Thyroid gland (tissue), 4 donors: ENCODE data around the gene EBNA1BP2. TPM values are rescaled to one million over a fixed set of nuclear protein-coding genes. Genes with fewer than 3 reads are reported as not detected.
"Not testable (repeated sequence)": the region's sequence is repeated elsewhere in the genome, so short reads cannot be mapped to it uniquely, and the experiment has no call there.

Source experiments
- DNase-seq, 2 donors: peaks; one replicate each; pipeline ENCODE4 v3.0.0-alpha.2; 2019
- H3K27ac ChIP-seq, 3 donors: fragments of 200-600 bp; sonication (generic); 1 replicate in 2 of 3; 2 replicates in 1 of 3; pipeline ENCODE4 v1.5.1; 2016 to 2019; ENCODE audit warnings: mild to moderate bottlenecking in 1 of 3, moderate library complexity in 1 of 3
- H3K27me3 ChIP-seq: fragments of 200-600 bp; sonication (generic); one replicate; pipeline ENCODE4 v1.5.1; 2019
- H3K36me3 ChIP-seq, 2 donors: fragments of 200-600 bp; sonication (generic); one replicate each; pipeline ENCODE4 v1.5.1; 2016 to 2019
- H3K4me1 ChIP-seq, 2 donors: fragments of 200-600 bp; sonication (generic); one replicate each; pipeline ENCODE4 v1.5.1; 2017 to 2019
- H3K4me3 ChIP-seq, 3 donors: fragments of 200-600 bp; sonication (generic); replicated peaks in 1 of 3; 1 replicate in 2 of 3; 2 replicates in 1 of 3; pipeline ENCODE4 v1.5.1; 2016; ENCODE audit warnings: mild to moderate bottlenecking in 1 of 3
- H3K9me3 ChIP-seq: fragments of 200-600 bp; sonication (generic); one replicate; pipeline ENCODE4 v1.5.1; 2017
- POLR2A ChIP-seq, 2 donors: fragments of 450-650 bp; IDR thresholded peaks; one replicate each; pipeline ENCODE4 v1.6.1; 2017; ENCODE audit warnings: antibody characterized with exemption in 2 of 2, mild to moderate bottlenecking in 2 of 2, moderate library complexity in 1 of 2
- WGBS, 2 donors: methylation state at CpG; one replicate each; pipeline ENCODE4 v1.1.5; 2017; 5-methylcytosine and 5-hydroxymethylcytosine counted together
- intact Hi-C: fragments of 100-400 bp; cut with DNase I; formaldehyde crosslinking; loops from one replicate; pipeline ENCODE4 v1.15.1; 2023
- total RNA-seq, 4 donors: library from RNA; depleted of rRNA; stranded (reverse); fragments of >200 nt; gene quantifications; one replicate each; pipeline ENCODE4 v1.2.3, GENCODE V29; 2016
- TF ChIP-seq, protein P1 (sequence below), 6 experiments: fragments of 200-600 bp in 3 of 6; fragments of 450-650 bp in 3 of 6; sonication (generic) in 3 of 6; IDR thresholded peaks; one replicate each; pipeline ENCODE4 v1.5.1; 2016 to 2019; ENCODE audit warnings: antibody characterized with exemption in 6 of 6, mild to moderate bottlenecking in 2 of 6, inconsistent platforms in 1 of 6, moderate library complexity in 1 of 6

Gene EBNA1BP2
- total RNA-seq, 4 donors from 2014 or later, result 37.1 to 67.6 (median 53.2) TPM

DNA sequence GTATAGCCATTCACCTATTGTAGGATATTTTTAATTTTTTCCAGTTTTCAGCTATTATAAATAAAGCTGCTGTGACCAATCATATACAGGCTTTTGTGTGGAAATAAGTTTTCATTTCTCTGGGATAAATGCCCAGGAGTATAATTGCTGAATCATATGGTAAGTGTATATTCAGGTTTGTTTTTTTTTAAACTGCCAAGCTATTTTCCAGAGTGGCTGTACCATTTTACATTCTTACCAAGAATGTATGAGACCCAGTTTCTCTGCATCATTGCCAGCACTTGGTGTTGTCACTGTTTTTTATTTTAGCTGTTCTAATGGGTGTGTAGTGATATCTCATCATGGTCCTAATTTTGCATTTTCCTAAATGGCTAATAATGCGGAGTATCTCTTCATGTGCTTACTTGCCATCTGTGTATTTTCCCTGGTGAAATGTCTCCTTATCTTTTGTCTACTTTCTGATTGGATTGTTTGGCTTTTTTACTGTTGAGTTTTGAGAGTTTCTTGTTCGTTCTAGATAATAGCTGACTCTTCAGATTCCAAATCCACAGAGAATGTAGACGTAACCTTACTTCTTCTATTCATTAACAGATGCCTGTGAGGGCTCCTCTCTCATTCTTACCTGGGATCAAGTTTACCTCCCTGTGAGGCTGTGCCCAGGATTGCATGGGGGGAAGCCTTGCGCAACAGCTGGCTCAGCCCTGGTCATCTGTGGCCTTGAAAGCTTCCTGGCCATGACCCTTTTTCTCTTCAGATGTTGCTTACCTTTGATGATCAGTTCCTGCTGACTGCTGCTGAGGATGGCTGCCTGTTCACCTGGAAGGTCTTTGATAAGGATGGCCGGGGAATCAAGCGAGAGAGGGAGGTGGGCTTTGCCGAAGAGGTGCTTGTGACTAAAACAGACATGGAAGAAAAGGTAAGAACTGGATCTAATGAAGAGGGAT, 42.7 kb upstream of the EBNA1BP2 start:
- DNase-seq, result no peak
- H3K4me1 ChIP-seq, result no peaks in the 10 kb centered on the region
- 77 to 79% methylated on average over 7 of the region's 7 CpGs for WGBS, 2 donors
- H3K4me3 ChIP-seq, result no peak overlapping the region
- TF ChIP-seq, protein P1, sequence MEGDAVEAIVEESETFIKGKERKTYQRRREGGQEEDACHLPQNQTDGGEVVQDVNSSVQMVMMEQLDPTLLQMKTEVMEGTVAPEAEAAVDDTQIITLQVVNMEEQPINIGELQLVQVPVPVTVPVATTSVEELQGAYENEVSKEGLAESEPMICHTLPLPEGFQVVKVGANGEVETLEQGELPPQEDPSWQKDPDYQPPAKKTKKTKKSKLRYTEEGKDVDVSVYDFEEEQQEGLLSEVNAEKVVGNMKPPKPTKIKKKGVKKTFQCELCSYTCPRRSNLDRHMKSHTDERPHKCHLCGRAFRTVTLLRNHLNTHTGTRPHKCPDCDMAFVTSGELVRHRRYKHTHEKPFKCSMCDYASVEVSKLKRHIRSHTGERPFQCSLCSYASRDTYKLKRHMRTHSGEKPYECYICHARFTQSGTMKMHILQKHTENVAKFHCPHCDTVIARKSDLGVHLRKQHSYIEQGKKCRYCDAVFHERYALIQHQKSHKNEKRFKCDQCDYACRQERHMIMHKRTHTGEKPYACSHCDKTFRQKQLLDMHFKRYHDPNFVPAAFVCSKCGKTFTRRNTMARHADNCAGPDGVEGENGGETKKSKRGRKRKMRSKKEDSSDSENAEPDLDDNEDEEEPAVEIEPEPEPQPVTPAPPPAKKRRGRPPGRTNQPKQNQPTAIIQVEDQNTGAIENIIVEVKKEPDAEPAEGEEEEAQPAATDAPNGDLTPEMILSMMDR (IDR thresholded peaks at IDR 0.05), result no peak
- TF ChIP-seq POLR2A (IDR thresholded peaks at IDR 0.05), result no peak
- intact Hi-C loops, result no loop called here
- H3K9me3 ChIP-seq, result no peaks in the 10 kb centered on the region
- H3K27ac ChIP-seq, result no peak overlapping the region
- H3K27me3 ChIP-seq, result no peaks in the 10 kb centered on the region
- no peaks in the 10 kb centered on the region for H3K36me3 ChIP-seq

DNA sequence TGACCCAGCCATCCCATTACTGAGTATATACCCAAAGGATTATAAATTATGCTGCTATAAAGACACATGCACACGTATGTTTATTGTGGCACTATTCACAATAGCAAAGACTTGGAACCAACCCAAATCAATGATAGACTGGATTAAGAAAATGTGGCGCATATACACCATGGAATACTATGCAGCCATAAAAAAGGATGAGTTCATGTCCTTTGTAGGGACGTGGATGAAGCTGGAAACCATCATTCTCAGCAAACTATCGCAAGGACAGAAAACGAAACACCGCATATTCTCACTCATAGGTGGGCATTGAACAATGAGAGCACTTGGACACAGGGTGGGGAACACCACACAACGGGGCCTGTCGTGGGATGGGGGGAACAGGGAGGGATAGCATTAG, 36.2 kb upstream of the EBNA1BP2 start:
- H3K9me3 ChIP-seq, DNase-seq, H3K27ac ChIP-seq, H3K4me3 ChIP-seq, intact Hi-C loops, H3K36me3 ChIP-seq, H3K27me3 ChIP-seq, H3K4me1 ChIP-seq: not testable (repeated sequence)
- WGBS, 2 donors, result 96 to 98% methylated on average over 8 of the region's 8 CpGs

DNA sequence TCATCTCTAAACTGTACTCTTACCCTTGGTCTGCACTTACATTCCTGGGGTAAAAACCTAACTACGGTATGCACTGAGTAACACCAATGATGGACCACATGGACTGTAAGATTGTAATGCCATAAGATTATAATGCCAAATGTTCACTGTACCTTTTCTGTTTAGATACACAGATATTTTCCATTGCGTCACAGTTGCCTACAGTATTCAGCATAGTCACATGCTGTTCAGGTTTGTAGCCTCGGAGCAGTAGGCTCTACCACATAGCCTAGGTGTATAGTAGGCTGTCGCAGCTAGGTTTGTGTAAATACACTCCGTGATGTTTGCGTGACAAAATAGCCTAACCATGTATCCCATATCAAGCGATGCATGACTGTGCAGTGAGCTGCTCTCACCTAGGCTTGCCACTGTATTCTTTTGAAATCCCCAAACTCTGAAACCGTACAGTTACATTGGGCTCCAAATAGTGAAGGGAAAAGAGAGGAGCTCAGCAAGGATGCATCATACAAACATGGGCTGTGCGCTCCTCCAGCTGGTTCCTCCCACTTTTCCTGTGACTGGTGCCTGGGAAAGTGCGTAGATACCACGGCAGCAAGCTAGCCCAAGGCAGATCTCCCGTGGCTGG, 35.3 kb upstream of the EBNA1BP2 start:
- peak overlapping the region in 2 of 3 donors; percentile 24 to 43 for H3K27ac ChIP-seq
- peaks cover 0 to 6% of the 10 kb centered on the region in 2 donors for H3K4me1 ChIP-seq
- no peaks in the 10 kb centered on the region for H3K9me3 ChIP-seq
- no peaks in the 10 kb centered on the region for H3K36me3 ChIP-seq
- no peak overlapping the region for H3K4me3 ChIP-seq
- WGBS, 2 donors, result 84 to 88% methylated on average over 12 of the region's 12 CpGs
- TF ChIP-seq, protein P1 (IDR thresholded peaks at IDR 0.05), result no peak
- TF ChIP-seq POLR2A (IDR thresholded peaks at IDR 0.05), result no peak
- no peaks in the 10 kb centered on the region for H3K27me3 ChIP-seq
- intact Hi-C loops, result no loop called here
- no peak for DNase-seq

DNA sequence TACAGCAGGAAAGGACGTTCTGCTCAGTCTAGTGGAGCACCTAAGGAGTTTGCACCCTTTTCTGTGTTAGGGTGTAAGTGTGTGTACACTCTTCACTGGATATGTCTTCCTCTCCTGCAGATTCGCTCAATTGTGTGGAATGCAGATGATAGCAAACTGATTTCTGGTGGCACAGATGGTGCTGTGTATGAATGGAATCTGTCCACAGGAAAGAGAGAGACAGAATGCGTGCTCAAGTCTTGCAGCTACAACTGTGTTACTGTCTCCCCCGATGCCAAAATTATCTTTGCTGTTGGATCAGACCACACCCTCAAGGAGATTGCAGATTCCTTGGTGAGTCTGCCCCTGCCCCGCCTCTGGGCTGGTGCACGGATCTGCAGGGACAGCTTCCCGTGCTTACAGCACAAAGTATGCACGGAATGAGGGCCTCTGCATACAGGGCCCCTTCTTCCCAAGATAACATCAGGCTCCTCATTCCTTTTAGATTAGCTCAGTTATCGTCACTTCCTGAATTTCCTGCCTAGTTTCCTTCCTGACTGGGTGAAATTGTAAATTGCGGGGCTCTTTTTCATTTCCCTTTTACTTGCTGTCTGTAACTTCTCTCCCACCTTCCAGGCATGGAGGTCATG, 34.6 kb upstream of the EBNA1BP2 start:
- Histone ChIP-seq H3K4me3 (no peak overlapping the region), H3K27me3 (no peaks in the 10 kb centered on the region), H3K36me3 (no peaks in the 10 kb centered on the region), H3K9me3 (no peaks in the 10 kb centered on the region), H3K4me1 (peaks cover 0 to 6% of the 10 kb centered on the region in 2 donors), H3K27ac (peak overlapping the region in 2 of 3 donors; percentile 24 to 43)
- WGBS, 2 donors, result 30 to 36% methylated on average over 10 of the region's 10 CpGs
- peak in 1 of 2 donors; percentile 16 for DNase-seq
- intact Hi-C loops, result no loop called here
- no peak for TF ChIP-seq POLR2A (IDR thresholded peaks at IDR 0.05)
- TF ChIP-seq, protein P1 (IDR thresholded peaks at IDR 0.05), result no peak

DNA sequence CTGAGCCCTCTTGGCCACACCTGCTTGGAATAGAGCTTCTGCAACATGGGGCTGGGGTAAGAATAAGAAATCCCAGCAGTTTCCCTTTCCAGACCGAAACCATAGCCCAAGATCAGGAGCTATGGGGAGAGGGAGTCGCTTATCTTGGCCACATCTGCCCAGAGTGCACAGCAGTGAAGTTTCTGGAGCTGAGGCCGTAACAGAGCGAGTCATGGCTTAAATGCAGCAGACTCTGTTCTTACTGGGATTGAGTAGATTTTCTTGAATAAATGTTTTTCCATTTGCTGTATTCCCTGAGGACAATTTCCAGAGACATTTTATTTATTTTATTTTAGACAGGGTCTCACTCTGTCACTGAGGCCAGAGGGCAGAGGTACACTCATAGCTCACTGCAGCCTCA, 33.6 kb upstream of the EBNA1BP2 start:
- Histone ChIP-seq H3K27me3 (no peaks in the 10 kb centered on the region), H3K4me1 (peaks cover 0 to 6% of the 10 kb centered on the region in 2 donors), H3K4me3 (no peak overlapping the region), H3K27ac (no peak overlapping the region), H3K9me3 (no peaks in the 10 kb centered on the region), H3K36me3 (no peaks in the 10 kb centered on the region)
- no peak for DNase-seq
- 80 to 86% methylated on average over 4 of the region's 4 CpGs for WGBS, 2 donors
- TF ChIP-seq, protein P1 (IDR thresholded peaks at IDR 0.05), result no peak
- intact Hi-C loops, result no loop called here
